T-helper 9 cell (primary cell): ENCODE data around the gene CENPI.
A peak's percentile ranks its signal among the peaks of the same experiment; 100 is the strongest.
"Not testable (repeated sequence)": the region's sequence is repeated elsewhere in the genome, so short reads cannot be mapped to it uniquely, and the experiment has no call there.

Experiments used
- DNase-seq: peaks from one replicate; pipeline ENCODE4 v3.0.0-alpha.2; 2020
- total RNA-seq, 2 donors: gene quantifications; one replicate each; lab custom pipeline; 2026; lab: John Stamatoyannopoulos, UW

Gene CENPI
- 1.4 to 1.7 reads per million in 2 donors for total RNA-seq

- DNase-seq: peak; percentile 81
Measured at GRCh38 chrX:101097546-101098453, at the start of gene CENPI. TSS of gene CENPI (plus strand) at chrX:101098204. CDS start at chrX:101101071, 2,867 bp downstream.

GRCh38 chrX:101051153-101051548 lies 46.9 kb upstream of the CENPI start:
- DNase-seq: no peak

- DNase-seq: peak; percentile 64
Measured at GRCh38 chrX:101051549-101052302, 46.3 kb upstream of the CENPI start, which contains the start of gene TRMT2B. TSS of gene TRMT2B (minus strand) at chrX:101052111. CDS start at chrX:101042289, 9,822 bp downstream.

- not testable (repeated sequence) for DNase-seq
Measured at GRCh38 chrX:101056551-101056950, 41.5 kb upstream of the CENPI start.

- DNase-seq: no peak
Measured at GRCh38 chrX:101057093-101057714, 40.8 kb upstream of the CENPI start.

GRCh38 chrX:101062176-101062575 lies 35.8 kb upstream of the CENPI start:
- no peak for DNase-seq

- DNase-seq: no peak
Measured at GRCh38 chrX:101071582-101071981, 26.4 kb upstream of the CENPI start.

- no peak for DNase-seq
Measured at GRCh38 chrX:101078716-101079598, 19.0 kb upstream of the CENPI start, which contains the start of gene TMEM35A. TSS of gene TMEM35A (plus strand) at chrX:101078879. CDS start at chrX:101079003, 124 bp downstream.

GRCh38 chrX:101079736-101080270 lies 18.2 kb upstream of the CENPI start:
- no peak for DNase-seq

GRCh38 chrX:101080326-101081124 lies 17.5 kb upstream of the CENPI start:
- DNase-seq: no peak

GRCh38 chrX:101081231-101081630 lies 16.8 kb upstream of the CENPI start:
- DNase-seq: no peak

- no peak for DNase-seq
Measured at GRCh38 chrX:101091817-101092216, 6.2 kb upstream of the CENPI start.

GRCh38 chrX:101108284-101108683 lies 10.3 kb downstream of the CENPI start:
- DNase-seq: no peak

- DNase-seq: no peak
Measured at GRCh38 chrX:101117701-101118100, 19.7 kb downstream of the CENPI start.

- no peak for DNase-seq
Measured at GRCh38 chrX:101136235-101136634, 38.2 kb downstream of the CENPI start.
